H1 (cell line): ENCODE data around the gene RPS18. TPM values are rescaled to one million over a fixed set of nuclear protein-coding genes. Genes with fewer than 3 reads are reported as not detected.

Experiments
- CTBP2 ChIP-seq: IDR thresholded peaks from 2 replicates; pipeline ENCODE4 v1.7.0; 2011; ENCODE audit warnings: borderline replicate concordance, mild to moderate bottlenecking, moderate library complexity, mixed read lengths, low read length; ENCODE audit not compliant: insufficient read depth, insufficient read length
- EGR1 ChIP-seq: IDR thresholded peaks from 2 replicates; pipeline ENCODE4 v1.6.1; 2011; ENCODE audit warnings: low read depth, low read length, borderline replicate concordance
- EP300 ChIP-seq, 2 experiments: IDR thresholded peaks; 1 replicate in 1 of 2; 2 replicates in 1 of 2; pipeline ENCODE4 v1.6.1; 2011 to 2012; ENCODE audit warnings: low read depth in 2 of 2, low read length in 2 of 2, mild to moderate bottlenecking in 2 of 2, borderline replicate concordance in 1 of 2, inconsistent platforms in 1 of 2, moderate library complexity in 1 of 2
- EZH2 ChIP-seq: fragments of 200-600 bp; sonication (generic); IDR thresholded peaks from 2 replicates; pipeline ENCODE4 v1.7.1; 2012; ENCODE audit warnings: low read depth, mild to moderate bottlenecking, moderate library complexity, low read length, inconsistent platforms; ENCODE audit not compliant: severe bottlenecking
- HDAC2 ChIP-seq, 2 experiments: fragments of 300-600 bp in 1 of 2; sonication (generic) in 1 of 2; IDR thresholded peaks; 2 replicates each; pipeline ENCODE4 v1.6.1; 2011 to 2012; ENCODE audit warnings: low read depth in 2 of 2, low read length in 2 of 2, mild to moderate bottlenecking in 2 of 2, moderate library complexity in 2 of 2, borderline replicate concordance in 1 of 2, inconsistent platforms in 1 of 2
- KDM4A ChIP-seq: IDR thresholded peaks from one replicate; pipeline ENCODE4 v1.7.1; 2012; ENCODE audit warnings: low read depth, mild to moderate bottlenecking, moderate library complexity, low read length, inconsistent platforms; ENCODE audit not compliant: severe bottlenecking
- MAFK ChIP-seq: IDR thresholded peaks from 2 replicates; pipeline ENCODE4 v1.6.1; 2012; ENCODE audit warnings: low read depth, mild to moderate bottlenecking, improper control_type of control experiment, low read length
- POLR2A ChIP-seq, 2 experiments: IDR thresholded peaks; 1 replicate in 1 of 2; 2 replicates in 1 of 2; pipeline ENCODE4 v1.6.1; 2011; ENCODE audit warnings: low read depth in 2 of 2, low read length in 2 of 2, mild to moderate bottlenecking in 2 of 2; ENCODE audit errors: control extremely low read depth in 1 of 2
- RFX5 ChIP-seq: IDR thresholded peaks from 2 replicates; pipeline ENCODE4 v1.6.1; 2011; ENCODE audit warnings: low read depth, low read length, improper control_type of control experiment, borderline replicate concordance
- RXRA ChIP-seq: IDR thresholded peaks from 2 replicates; pipeline ENCODE4 v1.6.1; 2011; ENCODE audit warnings: low read depth, mild to moderate bottlenecking, low read length, moderate library complexity; ENCODE audit not compliant: insufficient read depth
- SAP30 ChIP-seq: fragments of 300-600 bp; sonication (generic); IDR thresholded peaks from 2 replicates; pipeline ENCODE4 v1.7.1; 2012; ENCODE audit warnings: low read length, moderate library complexity, mild to moderate bottlenecking, inconsistent platforms; ENCODE audit not compliant: insufficient read depth, insufficient replicate concordance
- SIN3A ChIP-seq, 2 experiments: IDR thresholded peaks in 1 of 2; conservative IDR thresholded peaks in 1 of 2; 2 replicates each; pipeline ENCODE4 v1.6.1; 2011 to 2012; ENCODE audit warnings: low read length in 2 of 2, improper control_type of control experiment in 1 of 2, low read depth in 1 of 2, mild to moderate bottlenecking in 1 of 2
- SIRT6 ChIP-seq: IDR thresholded peaks from one replicate; pipeline ENCODE4 v1.7.1; 2012; ENCODE audit warnings: low read length, inconsistent platforms
- SP1 ChIP-seq: IDR thresholded peaks from 2 replicates; pipeline ENCODE4 v1.6.1; 2011; ENCODE audit warnings: low read depth, low read length
- SP2 ChIP-seq: IDR thresholded peaks from 2 replicates; pipeline ENCODE4 v1.6.1; 2012; ENCODE audit warnings: mild to moderate bottlenecking, low read length, inconsistent platforms
- SRF ChIP-seq: IDR thresholded peaks from 2 replicates; pipeline ENCODE4 v1.6.1; 2011; ENCODE audit warnings: mild to moderate bottlenecking, low read depth, low read length, moderate library complexity
- TAF1 ChIP-seq: IDR thresholded peaks from 2 replicates; pipeline ENCODE4 v1.6.1; 2011; ENCODE audit warnings: mild to moderate bottlenecking, low read depth, low read length
- TBP ChIP-seq: IDR thresholded peaks from 2 replicates; pipeline ENCODE4 v1.6.1; 2011; ENCODE audit warnings: low read depth, low read length, improper control_type of control experiment
- TCF12 ChIP-seq: IDR thresholded peaks from 2 replicates; pipeline ENCODE4 v1.6.1; 2011; ENCODE audit warnings: low read depth, mild to moderate bottlenecking, low read length
- YY1 ChIP-seq: IDR thresholded peaks from 2 replicates; pipeline ENCODE4 v1.6.1; 2011; ENCODE audit warnings: low read depth, mild to moderate bottlenecking, low read length
- polyA plus RNA-seq, 7 experiments: library from polyadenylated mRNA; depleted of rRNA in 3 of 7; stranded (reverse) in 5 of 7; unstranded in 2 of 7; fragments of >200 nt in 5 of 7; fragments of 200-250 nt in 2 of 7; gene quantifications; 1 replicate in 5 of 7; 2 replicates in 1 of 7; 4 replicates in 1 of 7; pipeline versions ENCODE4 v1.2.1 to v1.2.3, GENCODE V29; 2011 to 2013; ENCODE audit warnings: missing spikeins in 2 of 7, mixed read lengths in 2 of 7
- total RNA-seq: library from RNA; stranded (reverse); fragmentation: NEBNext Ultra II Directional; extraction: Animal tissue kit (Norgen Biotek cat#: 25700); gene quantifications from 2 replicates; pipeline ENCODE4 v1.2.1, GENCODE V29; 2021
- TF ChIP-seq, protein P1 (sequence below): IDR thresholded peaks from 2 replicates; pipeline ENCODE4 v1.6.1; 2012; ENCODE audit warnings: inconsistent platforms
- TF ChIP-seq, protein P2 (sequence below): IDR thresholded peaks from 2 replicates; pipeline ENCODE4 v1.6.1; 2011; ENCODE audit warnings: low read length, improper control_type of control experiment

RPS18 gene
- total and polyA plus RNA-seq, 2 of the 8 experiments (the other 6 are each of a cell fraction or from before 2014, with no cell fraction given) = 2,796 to 7,099 TPM

DNA sequence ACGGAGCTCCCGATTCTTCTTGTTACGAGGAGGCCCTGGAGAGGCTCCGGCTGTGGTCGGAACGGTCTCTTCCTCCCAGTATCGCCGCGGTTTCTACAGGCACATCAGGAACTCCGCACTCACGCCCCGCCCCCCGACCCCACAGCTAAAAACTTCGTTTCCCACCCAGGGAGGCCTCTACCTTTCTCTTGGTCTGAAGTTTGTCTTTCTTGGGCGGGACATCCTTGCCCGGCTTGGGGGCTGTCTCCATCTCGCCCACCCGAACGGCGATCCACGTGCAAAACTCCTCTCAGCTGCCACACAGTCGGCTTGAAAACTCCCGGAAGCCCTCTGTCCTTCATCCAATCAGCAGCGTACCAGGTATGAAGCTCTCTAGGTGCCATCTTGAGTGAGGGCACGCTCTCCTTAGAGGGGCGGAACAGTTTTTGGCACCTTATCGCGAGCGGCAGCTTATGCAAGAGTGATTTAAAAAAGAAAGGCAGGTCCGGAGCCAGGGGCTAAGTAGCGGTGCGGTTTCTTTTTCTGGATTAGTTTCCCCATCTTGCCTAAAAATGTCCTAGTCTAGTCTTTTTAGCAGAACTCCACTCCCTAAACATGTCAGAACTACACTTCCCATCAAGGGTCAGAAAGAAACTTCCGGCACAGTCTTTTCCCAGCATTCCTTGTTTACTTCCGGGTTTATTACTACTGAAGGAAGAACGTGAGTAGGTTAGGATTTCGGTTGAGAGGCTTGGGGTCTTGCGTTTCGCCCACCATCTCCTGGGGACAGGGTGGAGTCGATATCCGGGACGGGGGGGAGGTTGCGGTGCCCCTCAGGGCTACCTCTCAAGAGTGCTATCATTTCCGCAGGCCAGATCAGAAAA lies 17.3 kb downstream of the RPS18 start, which contains the start of the genes PFDN6 and WDR46 (continued):
- TF ChIP-seq, protein P1, sequence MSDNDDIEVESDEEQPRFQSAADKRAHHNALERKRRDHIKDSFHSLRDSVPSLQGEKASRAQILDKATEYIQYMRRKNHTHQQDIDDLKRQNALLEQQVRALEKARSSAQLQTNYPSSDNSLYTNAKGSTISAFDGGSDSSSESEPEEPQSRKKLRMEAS = peak; percentile 87
- TF ChIP-seq EP300 (IDR thresholded peaks at IDR 0.05; ENCODE audit: borderline replicate concordance in 1 of 2, low read depth in 2 of 2, low read length in 2 of 2) (no peak), EZH2 (no peak), TCF12 (no peak), HDAC2 (IDR thresholded peaks at IDR 0.05; ENCODE audit: borderline replicate concordance in 1 of 2, low read depth in 2 of 2, low read length in 2 of 2) (peak; percentile 28 to 97; a peak in 2 of 4 replicates), YY1 (peak; percentile 99), KDM4A (peak; percentile 91), SIRT6 (no peak), RXRA (no peak), RFX5 (no peak), EGR1 (0 out of 2 replicates have a peak, but pooled peaks have one; percentile 34), MAFK (no peak), SIN3A (conservative IDR thresholded peaks at IDR 0.05 in 1 of 2, IDR thresholded peaks at IDR 0.05 in 1 of 2; ENCODE audit: low read depth in 1 of 2, low read length in 2 of 2) (peak; percentile 81 to 97; a peak in 3 of 4 replicates), TAF1 (peak; percentile 72; the same call in 1 of the 2 replicates), POLR2A (IDR thresholded peaks at IDR 0.05; ENCODE audit: control extremely low read depth in 1 of 2, low read depth in 2 of 2, low read length in 2 of 2) (peak in 1 of 2 experiments; percentile 76; a peak in 2 of 3 replicates), SAP30 (peak; percentile 99), SP1 (peak; percentile 71), CTBP2 (no peak), SRF (no peak), SP2 (no peak), TBP (peak; percentile 61)
- TF ChIP-seq, protein P2, sequence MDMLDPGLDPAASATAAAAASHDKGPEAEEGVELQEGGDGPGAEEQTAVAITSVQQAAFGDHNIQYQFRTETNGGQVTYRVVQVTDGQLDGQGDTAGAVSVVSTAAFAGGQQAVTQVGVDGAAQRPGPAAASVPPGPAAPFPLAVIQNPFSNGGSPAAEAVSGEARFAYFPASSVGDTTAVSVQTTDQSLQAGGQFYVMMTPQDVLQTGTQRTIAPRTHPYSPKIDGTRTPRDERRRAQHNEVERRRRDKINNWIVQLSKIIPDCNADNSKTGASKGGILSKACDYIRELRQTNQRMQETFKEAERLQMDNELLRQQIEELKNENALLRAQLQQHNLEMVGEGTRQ = no peak
